GM08714 (cell line): Measurements from ENCODE around the gene ARAP3.

Experiments used
- H3K4me3 ChIP-seq: fragments of 200-500 bp; sonication (Bioruptor generic); 2 replicates; pipeline ENCODE4 v1.5.1; 2014; ENCODE audit warnings: mild to moderate bottlenecking, low read length, inconsistent platforms
- ZNF274 ChIP-seq: IDR thresholded peaks from 2 replicates; pipeline ENCODE4 v1.6.1; 2012; ENCODE audit warnings: mild to moderate bottlenecking, low read depth, low read length

ARAP3 gene

DNA sequence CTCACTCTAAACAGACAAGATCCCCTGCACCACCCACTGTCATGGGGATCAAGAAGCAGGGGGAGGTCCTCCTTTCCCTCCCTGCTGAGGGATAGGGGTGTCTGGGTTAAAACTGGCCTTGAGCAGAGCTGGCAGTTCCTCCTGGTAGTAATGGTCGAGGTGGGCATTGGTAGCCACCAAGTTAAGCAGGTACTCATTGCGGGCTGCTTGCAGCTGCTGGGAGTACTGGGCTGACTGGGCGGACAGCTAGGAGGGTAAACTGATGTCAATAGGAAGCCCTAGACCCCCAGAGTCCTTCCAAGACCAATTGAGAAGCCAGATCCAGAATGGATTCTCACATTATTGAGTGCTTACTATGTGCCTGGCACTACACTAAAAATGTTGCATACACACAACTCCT lies 34.2 kb downstream of the ARAP3 start:
- TF ChIP-seq ZNF274, result no peak
- H3K4me3 ChIP-seq, result no peak overlapping the region

DNA sequence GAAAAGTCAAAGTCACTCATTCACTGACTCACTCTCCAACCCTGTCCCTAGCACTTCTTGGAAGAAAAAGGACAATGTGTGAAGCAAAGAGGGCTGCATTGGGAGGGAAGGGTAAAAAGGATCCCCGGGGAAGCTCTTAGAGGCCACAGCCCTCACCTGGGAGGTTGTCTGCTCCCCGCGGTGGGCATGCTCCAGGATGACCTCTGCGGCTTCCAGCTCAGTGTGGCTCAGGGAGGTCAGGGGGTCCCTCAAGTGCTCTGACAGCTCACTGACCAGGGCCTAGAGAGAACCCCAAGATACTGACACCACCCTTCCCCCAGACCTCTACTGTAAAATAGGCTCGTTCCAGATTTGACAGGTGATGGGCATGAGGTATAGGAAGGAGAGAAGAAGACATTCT lies 34.8 kb downstream of the ARAP3 start:
- no peak overlapping the region for H3K4me3 ChIP-seq
- TF ChIP-seq ZNF274, result no peak

DNA sequence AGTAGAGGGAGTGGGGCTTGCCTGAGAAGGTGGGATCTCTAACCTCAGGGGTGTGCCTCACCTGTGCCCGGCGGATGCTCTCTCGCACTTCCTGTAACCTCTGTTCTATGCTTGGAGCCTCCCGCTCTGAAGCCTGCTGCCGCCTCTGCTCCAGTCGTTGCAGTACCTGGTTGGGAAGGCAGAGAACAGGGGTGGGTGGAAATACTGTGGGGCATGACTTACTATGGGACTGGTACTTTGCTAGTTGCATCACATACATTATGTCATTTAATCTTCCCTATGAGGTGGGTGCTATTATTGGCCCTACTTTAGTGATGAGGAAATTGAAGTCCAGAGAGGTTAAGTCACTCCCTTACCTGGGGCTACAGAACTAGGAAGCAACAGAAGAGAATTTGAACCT lies 36.0 kb downstream of the ARAP3 start:
- H3K4me3 ChIP-seq, result no peak overlapping the region
- no peak for TF ChIP-seq ZNF274

DNA sequence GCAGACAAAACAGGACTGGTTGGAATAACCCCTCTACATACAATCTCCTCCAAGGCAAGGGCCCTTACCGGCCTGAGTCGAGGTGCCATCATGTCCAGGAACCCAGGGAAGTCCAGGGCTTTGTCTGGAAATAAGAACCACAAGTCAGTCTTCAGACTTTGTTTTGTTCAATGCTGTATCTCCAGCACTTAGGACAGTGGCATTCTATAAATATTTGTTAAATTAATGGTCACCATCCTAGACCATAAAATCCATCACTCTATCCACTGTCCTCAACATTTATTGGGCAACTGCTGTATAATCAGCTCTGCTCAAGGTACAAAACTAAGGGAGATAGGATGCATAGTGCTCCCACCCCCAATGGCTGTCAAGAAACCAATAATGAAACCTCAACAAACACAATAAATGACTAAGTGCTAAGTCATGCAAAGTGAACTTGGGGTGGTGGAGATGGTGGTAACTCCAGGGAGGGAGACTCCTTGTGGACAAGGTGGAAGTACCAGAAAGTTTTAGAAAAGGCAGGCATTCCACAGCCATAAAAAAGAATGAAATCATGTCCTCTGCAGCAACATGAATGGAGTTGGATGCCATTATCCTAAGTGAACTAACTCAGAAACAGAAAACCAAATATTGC lies 40.3 kb downstream of the ARAP3 start:
- no peak overlapping the region for H3K4me3 ChIP-seq
- TF ChIP-seq ZNF274, result no peak

DNA sequence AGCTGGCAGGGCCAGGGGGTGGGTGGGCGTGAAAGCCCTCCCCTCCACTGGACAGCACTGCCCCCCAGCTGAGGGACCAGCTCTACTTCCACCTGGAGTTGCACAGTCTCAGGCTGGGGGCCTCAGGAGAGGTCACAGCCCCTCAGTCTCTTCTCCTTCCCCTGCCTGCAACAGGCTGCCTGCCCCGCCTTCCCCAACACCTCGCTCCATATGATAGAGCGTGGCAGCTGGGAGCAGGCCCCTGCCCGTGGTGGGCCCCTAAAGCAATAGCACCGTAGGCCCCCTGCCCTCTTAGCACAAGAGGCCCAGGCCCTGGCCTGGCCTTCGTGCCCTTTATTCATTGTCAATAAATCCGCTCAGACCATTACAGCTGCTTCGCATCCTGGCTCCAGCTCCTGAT lies 41.3 kb downstream of the ARAP3 start:
- TF ChIP-seq ZNF274, result no peak
- no peak overlapping the region for H3K4me3 ChIP-seq

DNA sequence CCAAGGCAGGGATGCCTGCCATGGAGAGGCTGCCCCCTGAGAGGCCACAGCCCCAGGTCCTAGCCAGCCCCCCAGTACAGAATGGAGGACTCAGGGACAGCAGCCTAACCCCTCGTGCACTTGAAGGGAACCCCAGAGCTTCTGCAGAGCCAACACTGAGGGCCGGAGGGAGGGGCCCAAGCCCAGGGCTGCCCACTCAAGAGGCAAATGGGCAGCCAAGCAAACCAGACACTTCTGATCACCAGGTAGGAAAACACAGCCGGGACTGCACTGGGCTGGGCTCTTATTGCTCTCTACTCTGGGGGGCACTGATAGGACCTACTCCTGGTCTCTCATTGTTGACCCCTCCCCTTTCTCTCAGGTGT lies 42.0 kb downstream of the ARAP3 start:
- no peak overlapping the region for H3K4me3 ChIP-seq
- no peak for TF ChIP-seq ZNF274

DNA sequence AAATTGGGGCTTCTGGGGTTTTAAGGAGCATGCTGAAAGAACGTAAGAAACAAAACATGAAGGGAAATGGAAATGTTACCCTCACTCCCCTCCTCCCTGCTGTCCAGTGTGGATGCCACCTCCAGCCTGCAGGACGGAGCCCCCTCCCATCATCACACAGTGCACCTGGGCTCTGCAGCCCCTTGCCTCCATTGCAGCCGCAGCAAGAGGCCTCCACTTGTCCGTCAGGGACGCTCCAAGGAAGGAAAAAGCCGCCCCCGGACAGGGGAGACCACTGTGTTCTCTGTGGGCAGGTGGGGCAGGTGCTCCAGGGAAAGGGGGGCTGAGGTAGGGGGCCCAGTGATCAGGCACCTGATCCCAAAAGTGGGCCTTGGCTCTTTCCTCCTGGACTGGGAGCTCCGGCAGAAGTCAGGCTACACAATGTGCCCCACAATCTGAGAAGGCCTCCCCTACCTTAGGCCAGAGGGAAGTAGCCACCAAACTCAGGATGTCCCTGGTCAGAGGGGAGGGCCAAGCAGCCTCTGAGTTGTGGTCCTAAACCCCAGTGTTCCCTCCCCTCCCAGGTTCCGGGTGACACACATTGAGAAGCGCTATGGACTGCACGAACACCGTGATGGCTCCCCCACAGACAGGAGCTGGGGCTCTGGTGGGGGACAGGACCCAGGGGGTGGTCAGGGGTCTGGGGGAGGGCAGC lies 42.5 kb downstream of the ARAP3 start:
- no peak for TF ChIP-seq ZNF274
- no peak overlapping the region for H3K4me3 ChIP-seq

DNA sequence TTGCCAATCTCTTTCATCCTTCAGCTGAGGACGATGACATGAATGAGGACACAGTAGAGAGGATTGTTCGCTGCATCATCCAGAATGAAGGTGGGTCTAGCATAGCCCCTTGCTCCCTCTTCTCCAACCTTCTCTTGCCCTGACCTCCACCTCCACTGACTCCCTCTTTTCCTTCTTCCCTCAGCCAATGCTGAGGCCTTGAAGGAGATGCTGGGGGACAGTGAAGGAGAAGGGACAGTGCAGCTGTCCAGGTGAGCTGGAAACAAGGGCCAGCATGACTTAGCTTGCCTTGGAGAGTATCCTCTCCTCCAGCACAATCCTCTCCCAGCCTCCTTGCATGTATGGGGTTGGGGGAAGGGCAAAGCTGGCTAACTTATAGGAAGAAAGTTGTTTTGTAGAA lies 43.3 kb downstream of the ARAP3 start:
- no peak overlapping the region for H3K4me3 ChIP-seq
- TF ChIP-seq ZNF274, result no peak

DNA sequence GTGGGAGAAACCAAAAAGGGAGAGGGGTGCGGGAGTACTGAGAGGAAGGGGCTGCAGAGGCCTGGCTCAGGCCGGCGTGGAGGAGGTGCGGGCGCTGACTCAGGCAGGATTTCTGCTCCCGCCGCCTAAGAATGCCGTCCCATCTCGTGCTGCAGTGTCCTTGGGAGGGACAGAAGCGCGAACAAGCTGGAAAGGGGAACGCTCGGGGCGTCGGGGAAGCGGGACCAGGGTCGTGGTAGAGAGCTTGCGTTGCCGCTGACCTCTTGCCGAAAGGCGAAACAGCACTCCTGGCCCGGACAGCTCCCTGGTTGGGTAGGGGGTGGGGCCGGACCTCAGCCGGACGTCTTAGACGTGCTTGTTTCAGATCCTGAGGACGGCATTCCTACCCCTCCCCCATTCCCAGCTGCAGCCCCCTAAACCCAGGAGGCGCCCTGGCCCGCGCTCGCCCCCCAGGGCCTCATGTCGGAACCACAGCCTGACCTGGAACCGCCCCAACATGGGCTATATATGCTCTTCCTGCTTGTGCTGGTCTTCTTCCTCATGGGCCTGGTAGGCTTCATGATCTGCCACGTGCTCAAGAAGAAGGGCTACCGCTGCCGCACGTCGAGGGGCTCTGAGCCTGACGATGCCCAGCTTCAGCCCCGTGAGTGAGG lies 44.1 kb downstream of the ARAP3 start:
- TF ChIP-seq ZNF274, result no peak
- peak overlapping the region; percentile 87; the same call in 1 of the 2 replicates for H3K4me3 ChIP-seq

DNA sequence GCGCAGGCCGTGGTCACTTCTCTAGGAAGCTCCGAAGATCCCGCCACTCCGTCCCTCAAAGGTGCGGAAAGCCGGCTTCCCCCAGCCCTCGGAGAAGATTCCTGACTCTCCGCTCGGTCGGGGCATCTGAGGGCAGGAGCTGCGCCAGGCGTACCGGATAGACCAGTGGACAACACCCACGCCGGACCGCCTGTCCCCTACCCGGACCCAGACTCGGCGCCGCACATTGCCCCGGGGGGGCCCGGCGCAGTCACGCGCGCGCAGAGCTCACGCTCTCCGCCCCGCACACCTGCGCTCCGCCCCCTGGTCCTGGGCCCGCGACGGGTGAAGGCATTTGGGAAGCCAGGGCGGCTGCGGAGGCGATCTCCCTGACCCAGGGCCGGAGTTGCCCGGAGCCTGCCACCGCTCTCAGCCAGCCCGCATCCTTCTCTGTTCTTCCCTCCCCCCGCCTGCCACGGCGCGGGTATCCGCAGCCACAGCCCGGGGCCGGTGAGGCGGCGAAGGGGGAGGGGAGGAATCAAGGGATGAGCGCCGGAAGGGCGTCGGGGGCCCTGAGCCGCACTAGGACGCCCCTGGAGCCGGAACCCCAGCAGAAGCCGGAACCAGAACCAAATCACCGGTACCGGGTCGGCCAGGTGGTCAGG lies 44.8 kb downstream of the ARAP3 start:
- H3K4me3 ChIP-seq, result peak overlapping the region; percentile 87
- no peak for TF ChIP-seq ZNF274

DNA sequence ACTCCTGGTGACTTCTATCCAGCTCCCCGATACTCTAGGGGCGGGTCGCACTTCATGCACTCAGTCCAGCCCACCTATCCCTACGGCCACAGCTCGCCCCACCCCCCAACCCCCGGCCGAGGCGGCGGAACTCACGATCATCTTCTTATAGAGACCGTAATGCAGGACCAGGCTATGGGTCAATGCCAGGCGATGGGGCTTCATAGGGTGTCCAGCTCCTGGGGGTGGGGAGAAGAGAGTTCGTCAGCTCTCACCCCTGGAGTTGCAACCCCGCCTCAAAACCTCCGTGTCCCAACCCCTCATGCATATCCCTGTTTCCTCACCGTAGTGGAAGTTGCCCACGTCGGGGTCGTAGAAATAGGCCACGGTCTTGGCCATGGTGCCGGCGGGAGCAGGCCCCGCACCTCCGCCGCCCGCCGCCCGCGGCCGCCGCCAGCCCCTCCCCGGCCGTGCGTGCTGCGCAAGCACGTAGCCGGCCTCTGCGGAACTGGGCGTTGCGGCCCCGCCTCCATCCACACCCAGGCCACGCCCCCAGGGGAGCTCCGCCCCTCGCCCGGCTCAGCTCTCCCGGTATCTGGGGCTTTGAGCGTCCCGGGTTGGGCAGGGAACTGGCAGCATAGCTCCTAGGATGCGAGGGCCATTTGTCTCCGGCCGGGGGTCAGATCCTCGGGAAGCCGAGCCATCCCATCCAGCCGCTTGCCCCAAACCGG lies 45.5 kb downstream of the ARAP3 start, which contains the start of the genes HDAC3 and RELL2:
Gene HDAC3 (minus strand): TSS at position 437 of the 710 bp plus-strand sequence. CDS start 59 bp downstream, at position 378.
Gene RELL2 (plus strand): TSS at position 585 of the 710 bp plus-strand sequence. CDS start 1,229 bp downstream, outside the sequence.
- TF ChIP-seq ZNF274, result no peak
- H3K4me3 ChIP-seq, result peak within 1 kb of the TSS; percentile 87

DNA sequence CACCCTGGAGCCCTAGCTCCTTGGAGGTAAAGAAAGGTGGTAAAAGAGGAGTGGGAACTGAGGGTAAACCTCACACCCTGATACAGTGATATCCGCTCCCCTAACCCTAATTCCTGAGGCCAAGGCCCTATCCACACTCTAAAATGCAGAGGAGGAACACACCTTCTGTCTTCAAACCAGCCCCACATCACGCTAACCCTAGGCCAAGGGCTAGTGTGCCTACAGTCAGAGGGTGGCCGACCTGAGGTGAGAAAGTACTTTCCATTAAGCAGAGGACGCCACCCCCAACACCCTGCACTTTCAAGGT lies 46.0 kb downstream of the ARAP3 start:
- no peak for TF ChIP-seq ZNF274
- H3K4me3 ChIP-seq, result peak overlapping the region; percentile 87

DNA sequence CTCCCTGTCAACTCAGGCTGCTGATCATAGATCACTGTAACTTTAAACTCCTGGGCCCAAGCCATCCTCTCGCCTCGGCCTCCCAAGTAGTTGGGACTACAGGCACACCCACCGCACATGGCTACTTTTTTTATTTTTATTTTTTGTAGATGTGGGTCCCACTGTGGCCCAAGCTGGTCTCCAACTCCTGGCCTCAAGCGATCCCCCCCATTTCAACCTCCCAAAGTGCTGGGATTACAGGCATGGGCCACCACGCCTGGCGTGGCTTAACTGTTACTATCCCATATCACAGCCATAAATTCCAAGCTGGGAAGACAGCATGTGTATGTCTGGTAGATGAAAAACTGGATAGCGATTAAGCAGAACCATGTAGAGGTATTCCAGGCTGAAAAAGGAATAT lies 46.4 kb downstream of the ARAP3 start:
- H3K4me3 ChIP-seq, result peak overlapping the region; percentile 87
- TF ChIP-seq ZNF274, result no peak

DNA sequence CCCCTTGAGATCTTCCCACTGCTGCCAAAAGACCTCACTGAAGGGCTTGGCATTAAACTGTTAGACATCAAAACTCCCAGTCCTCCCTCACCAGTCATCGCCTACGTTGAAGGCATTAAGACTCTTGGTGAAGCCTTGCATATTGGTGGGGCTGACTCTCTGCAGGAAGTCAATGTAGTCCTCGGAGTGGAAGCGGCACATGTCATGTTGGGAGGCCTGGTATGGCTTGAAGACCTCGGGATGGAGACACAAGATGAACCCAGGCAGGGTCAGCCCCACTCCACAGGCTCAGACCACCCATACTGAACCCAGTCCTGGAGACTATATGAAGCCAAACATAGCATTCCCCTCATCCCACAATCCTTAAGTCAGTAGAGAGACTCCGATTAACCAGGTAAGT lies 47.3 kb downstream of the ARAP3 start:
- peak overlapping the region; percentile 20; the same call in 1 of the 2 replicates for H3K4me3 ChIP-seq
- TF ChIP-seq ZNF274, result no peak
